HG02943 (cell line): ENCODE results near the gene CLEC14A.

Experiments used
- ATAC-seq: cut with Tn5 transposase; IDR thresholded peaks from one replicate; pipeline ENCODE4 v1.9.1; 2021; ENCODE audit warnings: mild to moderate bottlenecking, low read depth, moderate library complexity; ENCODE audit not compliant: unreplicated experiment

The CLEC14A gene

GRCh38 chr14:38207736-38208617, 47.9 kb downstream of the CLEC14A start, which contains the start of gene SSTR1:
SSTR1 (plus strand) TSS chr14:38207904; CDS start chr14:38209390, 1,486 bp downstream.
- ATAC-seq, result no peak

GRCh38 chr14:38207377-38207735, 48.5 kb downstream of the CLEC14A start:
- no peak for ATAC-seq

GRCh38 chr14:38206689-38207376, 49.1 kb downstream of the CLEC14A start:
- no peak for ATAC-seq

GRCh38 chr14:38205949-38206665, 49.8 kb downstream of the CLEC14A start:
- ATAC-seq, result no peak

- no peak for ATAC-seq
Observed at GRCh38 chr14:38205119-38205813, 50.6 kb downstream of the CLEC14A start.

- no peak for ATAC-seq
Observed at GRCh38 chr14:38204719-38205115, 51.2 kb downstream of the CLEC14A start.
